PC-3 (cell line): Measurements from ENCODE around the gene OR51B6. TPM values are rescaled to one million over a fixed set of nuclear protein-coding genes. Genes with fewer than 3 reads are reported as not detected.

Experiments
- ATAC-seq: fragments of 200-7000 bp; cut with Tn5 transposase; 2 replicates; pipeline ENCODE4 v1.9.1; 2020; ENCODE audit warnings: mild to moderate bottlenecking, moderate library complexity
- BruUV-seq: library from RNA; stranded (reverse); fragments of 400-500 nt; replicated peaks from 2 replicates; lab custom pipeline; 2021; lab: Mats Ljungman, UMichigan
- CTCF ChIA-PET: fragments of 300-600 bp; sonication (Branson Sonifier 250); formaldehyde crosslinking; loops from one replicate; lab custom pipeline; 2022; ENCODE audit warnings: antibody characterized with exemption; lab: Charles Lee
- POLR2A ChIA-PET: fragments of 300-600 bp; sonication (Branson Sonifier 250); formaldehyde crosslinking; loops from one replicate; lab custom pipeline; 2022; ENCODE audit warnings: antibody characterized with exemption; ENCODE audit not compliant: unreplicated experiment; lab: Charles Lee
- DNase-seq: peaks from one replicate; pipeline ENCODE4 v3.0.0-alpha.2; 2015
- H2AFZ ChIP-seq: fragments of 300-600 bp; sonication (generic); 2 replicates; pipeline ENCODE4 v1.6.0; 2016; ENCODE audit warnings: antibody characterized with exemption, low read length
- H3F3A ChIP-seq: fragments of 300-600 bp; sonication (generic); one replicate; pipeline ENCODE4 v1.6.0; 2017; ENCODE audit warnings: antibody characterized with exemption, low read length, control low read depth, mild to moderate bottlenecking; ENCODE audit not compliant: unreplicated experiment
- H3K27ac ChIP-seq: fragments of 300-600 bp; sonication (generic); 2 replicates; pipeline ENCODE4 v1.5.1; 2016; ENCODE audit warnings: mild to moderate bottlenecking, low read length
- H3K27me3 ChIP-seq: fragments of 300-600 bp; sonication (generic); 2 replicates; pipeline ENCODE4 v1.6.1; 2016; ENCODE audit warnings: low read length, mixed read lengths
- H3K36me3 ChIP-seq: fragments of 300-600 bp; sonication (generic); 2 replicates; pipeline ENCODE4 v1.6.1; 2016; ENCODE audit warnings: low read depth, mixed run types, low read length, mixed read lengths
- H3K4me1 ChIP-seq: fragments of 300-600 bp; sonication (generic); 2 replicates; pipeline ENCODE4 v1.5.1; 2016; ENCODE audit warnings: low read length; ENCODE audit not compliant: insufficient read depth
- H3K4me2 ChIP-seq: fragments of 300-600 bp; sonication (generic); 2 replicates; pipeline ENCODE4 v1.6.0; 2016; ENCODE audit warnings: low read length
- H3K4me3 ChIP-seq: fragments of 300-600 bp; sonication (generic); 2 replicates; pipeline ENCODE4 v1.5.1; 2016; ENCODE audit warnings: mild to moderate bottlenecking, low read length, mixed read lengths
- H3K79me2 ChIP-seq: fragments of 300-600 bp; sonication (generic); 2 replicates; pipeline ENCODE4 v1.6.1; 2017; ENCODE audit warnings: low read length, mixed read lengths
- H3K9ac ChIP-seq: fragments of 300-600 bp; sonication (generic); 2 replicates; pipeline ENCODE4 v1.6.0; 2016; ENCODE audit warnings: mild to moderate bottlenecking, low read length
- H3K9me2 ChIP-seq: fragments of 300-600 bp; sonication (generic); replicated peaks from 2 replicates; pipeline ENCODE4 v1.6.1; 2016; ENCODE audit warnings: mixed run types, low read length, mixed read lengths
- H3K9me3 ChIP-seq: fragments of 300-600 bp; sonication (generic); 2 replicates; pipeline ENCODE4 v1.6.1; 2016; ENCODE audit warnings: low read length, mixed read lengths
- H4K20me1 ChIP-seq: fragments of 300-600 bp; sonication (generic); 2 replicates; pipeline ENCODE4 v1.6.1; 2016; ENCODE audit warnings: low read length, mixed read lengths
- CTCF ChIP-seq: fragments of 300-600 bp; sonication (generic); conservative IDR thresholded peaks from 2 replicates; pipeline ENCODE4 v1.5.1; 2017; ENCODE audit warnings: antibody characterized with exemption, low read depth, mild to moderate bottlenecking, low read length
- EZH2 ChIP-seq: fragments of 300-600 bp; sonication (generic); IDR thresholded peaks from one replicate; pipeline ENCODE4 v1.6.1; 2017; ENCODE audit warnings: antibody characterized with exemption, mild to moderate bottlenecking, low read length; ENCODE audit not compliant: unreplicated experiment
- EZH2phosphoT487 ChIP-seq: fragments of 300-600 bp; sonication (generic); IDR thresholded peaks from 2 replicates; pipeline ENCODE4 v1.6.1; 2018; ENCODE audit warnings: mild to moderate bottlenecking, antibody characterized with exemption, low read length, borderline replicate concordance
- intact Hi-C: fragments of 100-400 bp; cut with micrococcal nuclease; formaldehyde crosslinking; loops from 2 replicates; pipeline ENCODE4 v1.9.0; 2023
- total RNA-seq: library from RNA; depleted of rRNA; stranded (reverse); fragments of >200 nt; gene quantifications from 2 replicates; pipeline ENCODE4 v1.2.3, GENCODE V29; 2014

The OR51B6 gene
- total RNA-seq, 1 experiment from 2014 or later, result not detected

GRCh38 chr11:5343474-5344335 lies 7.6 kb upstream of the OR51B6 start, which contains the start of gene OR51B5:
OR51B5 (minus strand) TSS chr11:5343524; CDS start chr11:5343524, 0 bp downstream.
- intact Hi-C loops, result no loop called here
- Histone ChIP-seq H3K27ac (no peak within 1 kb of the TSS), H4K20me1 (no peaks in the 10 kb centered on the region), H3K9me2 (no peaks in the 10 kb centered on the region), H3K4me2 (no peak within 1 kb of the TSS), H3K36me3 (no peaks in the 10 kb centered on the region), H3F3A (no peaks in the 10 kb centered on the region), H2AFZ (no peak within 1 kb of the TSS), H3K4me1 (no peaks in the 10 kb centered on the region), H3K9me3 (no peaks in the 10 kb centered on the region), H3K4me3 (no peak within 1 kb of the TSS), H3K27me3 (no peaks in the 10 kb centered on the region), H3K9ac (no peak within 1 kb of the TSS), H3K79me2 (no peaks in the 10 kb centered on the region)
- ChIA-PET CTCF (no interaction called here), POLR2A (no interaction called here)
- ATAC-seq, result no peak
- BruUV-seq, result no TSS peak
- no peak for DNase-seq
- TF ChIP-seq EZH2phosphoT487, result no peak

DNA sequence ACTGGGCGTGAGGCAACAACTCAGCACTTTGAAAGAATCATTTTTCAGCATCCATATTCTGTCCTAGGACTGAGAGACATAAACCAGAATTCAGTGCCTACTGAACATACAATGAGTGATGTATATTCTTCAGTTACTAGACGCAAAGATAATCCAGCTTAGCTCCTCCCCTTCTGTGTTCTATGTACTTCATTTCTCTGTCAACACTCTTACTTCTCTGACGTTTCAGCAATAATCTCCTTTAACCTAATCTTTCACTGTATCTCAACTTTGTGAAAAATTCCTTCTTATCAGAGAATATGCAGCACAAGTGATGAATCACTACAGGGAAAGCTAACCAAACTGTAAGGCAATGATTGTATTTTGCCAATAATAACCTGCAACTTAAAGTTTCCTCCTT lies 5.5 kb upstream of the OR51B6 start:
- Histone ChIP-seq H3K4me3 (no peak overlapping the region), H3K4me2 (no peak overlapping the region), H4K20me1 (no peaks in the 10 kb centered on the region), H3K9me2 (no peaks in the 10 kb centered on the region), H2AFZ (no peak overlapping the region), H3K9ac (no peak overlapping the region), H3F3A (no peaks in the 10 kb centered on the region), H3K27ac (no peak overlapping the region), H3K36me3 (no peaks in the 10 kb centered on the region), H3K79me2 (no peaks in the 10 kb centered on the region), H3K27me3 (no peaks in the 10 kb centered on the region), H3K4me1 (no peaks in the 10 kb centered on the region), H3K9me3 (no peaks in the 10 kb centered on the region)
- intact Hi-C loops, result no loop called here
- no TSS peak for BruUV-seq
- POLR2A ChIA-PET, result no interaction called here
- TF ChIP-seq EZH2phosphoT487, result no peak
- no peak for TF ChIP-seq EZH2
- TF ChIP-seq CTCF, result no peak
- DNase-seq (no peak), ATAC-seq (no peak)
- CTCF ChIA-PET, result no interaction called here

- no peaks in the 10 kb centered on the region for H4K20me1 ChIP-seq
- no peak overlapping the region for H3K4me3 ChIP-seq
- ChIA-PET CTCF (no interaction called here), POLR2A (no interaction called here)
- H3K9ac ChIP-seq, result no peak overlapping the region
- no peak for TF ChIP-seq EZH2
- no peaks in the 10 kb centered on the region for H3K4me1 ChIP-seq
- no peaks in the 10 kb centered on the region for H3K79me2 ChIP-seq
- no peaks in the 10 kb centered on the region for H3K9me2 ChIP-seq
- DNase-seq, result no peak
- intact Hi-C loops, result no loop called here
- no peak overlapping the region for H3K27ac ChIP-seq
- no peak for ATAC-seq
- no peaks in the 10 kb centered on the region for H3K9me3 ChIP-seq
- BruUV-seq, result no TSS peak
- H3F3A ChIP-seq, result no peaks in the 10 kb centered on the region
- H2AFZ ChIP-seq, result no peak overlapping the region
- H3K4me2 ChIP-seq, result no peak overlapping the region
- H3K27me3 ChIP-seq, result no peaks in the 10 kb centered on the region
- no peaks in the 10 kb centered on the region for H3K36me3 ChIP-seq
Measured at GRCh38 chr11:5348551-5349194, 2.6 kb upstream of the OR51B6 start.
